GM13977 (cell line): ENCODE results near the gene UACA.
"Not testable (repeated sequence)": the region's sequence is repeated elsewhere in the genome, so short reads cannot be mapped to it uniquely, and the experiment has no call there.

ENCODE experiments used
- DNase-seq: peaks from one replicate; pipeline ENCODE4 v3.0.0; 2012; ENCODE audit warnings: low spot score
- in situ Hi-C: fragments of 300-500 bp; cut with MboI; formaldehyde crosslinking; loops from one replicate; pipeline ENCODE4 v1.12.0; 2022; ENCODE audit warnings: low sequenced_read_pairs, low pct_unique_long_range_greater_than_20kb, mixed read lengths, inconsistent platforms; ENCODE audit not compliant: unreplicated experiment
- TF ChIP-seq, protein P1 (sequence below): IDR thresholded peaks from 2 replicates; pipeline ENCODE4 v1.5.1; 2012; ENCODE audit warnings: mild to moderate bottlenecking, control low read depth; ENCODE audit not compliant: insufficient read depth; ENCODE audit errors: extremely low read depth, missing control alignments

UACA gene

DNA sequence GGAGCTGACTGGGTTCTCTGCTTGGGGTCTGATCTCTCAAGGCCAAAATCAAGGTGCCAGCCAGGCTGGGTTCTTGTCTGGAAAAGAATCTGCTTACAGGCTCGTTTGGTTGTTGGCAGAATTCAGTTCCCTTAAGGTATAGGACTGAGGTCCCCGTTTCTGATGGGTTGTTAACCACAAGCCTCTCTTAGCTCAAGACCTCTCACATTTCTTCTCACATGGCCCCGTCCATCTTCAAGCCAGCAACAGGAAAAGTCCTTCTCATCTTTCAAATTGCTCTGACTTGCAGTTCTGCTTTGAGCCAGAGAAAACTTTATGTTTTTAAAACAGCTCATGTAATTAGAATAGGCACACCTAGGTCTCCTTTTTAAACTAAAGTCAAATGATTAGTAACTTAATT is 20.4 kb downstream of the UACA start:
- TF ChIP-seq, protein P1, sequence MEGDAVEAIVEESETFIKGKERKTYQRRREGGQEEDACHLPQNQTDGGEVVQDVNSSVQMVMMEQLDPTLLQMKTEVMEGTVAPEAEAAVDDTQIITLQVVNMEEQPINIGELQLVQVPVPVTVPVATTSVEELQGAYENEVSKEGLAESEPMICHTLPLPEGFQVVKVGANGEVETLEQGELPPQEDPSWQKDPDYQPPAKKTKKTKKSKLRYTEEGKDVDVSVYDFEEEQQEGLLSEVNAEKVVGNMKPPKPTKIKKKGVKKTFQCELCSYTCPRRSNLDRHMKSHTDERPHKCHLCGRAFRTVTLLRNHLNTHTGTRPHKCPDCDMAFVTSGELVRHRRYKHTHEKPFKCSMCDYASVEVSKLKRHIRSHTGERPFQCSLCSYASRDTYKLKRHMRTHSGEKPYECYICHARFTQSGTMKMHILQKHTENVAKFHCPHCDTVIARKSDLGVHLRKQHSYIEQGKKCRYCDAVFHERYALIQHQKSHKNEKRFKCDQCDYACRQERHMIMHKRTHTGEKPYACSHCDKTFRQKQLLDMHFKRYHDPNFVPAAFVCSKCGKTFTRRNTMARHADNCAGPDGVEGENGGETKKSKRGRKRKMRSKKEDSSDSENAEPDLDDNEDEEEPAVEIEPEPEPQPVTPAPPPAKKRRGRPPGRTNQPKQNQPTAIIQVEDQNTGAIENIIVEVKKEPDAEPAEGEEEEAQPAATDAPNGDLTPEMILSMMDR, result no peak
- no peak for DNase-seq
- in situ Hi-C loops, result no loop called here

DNA sequence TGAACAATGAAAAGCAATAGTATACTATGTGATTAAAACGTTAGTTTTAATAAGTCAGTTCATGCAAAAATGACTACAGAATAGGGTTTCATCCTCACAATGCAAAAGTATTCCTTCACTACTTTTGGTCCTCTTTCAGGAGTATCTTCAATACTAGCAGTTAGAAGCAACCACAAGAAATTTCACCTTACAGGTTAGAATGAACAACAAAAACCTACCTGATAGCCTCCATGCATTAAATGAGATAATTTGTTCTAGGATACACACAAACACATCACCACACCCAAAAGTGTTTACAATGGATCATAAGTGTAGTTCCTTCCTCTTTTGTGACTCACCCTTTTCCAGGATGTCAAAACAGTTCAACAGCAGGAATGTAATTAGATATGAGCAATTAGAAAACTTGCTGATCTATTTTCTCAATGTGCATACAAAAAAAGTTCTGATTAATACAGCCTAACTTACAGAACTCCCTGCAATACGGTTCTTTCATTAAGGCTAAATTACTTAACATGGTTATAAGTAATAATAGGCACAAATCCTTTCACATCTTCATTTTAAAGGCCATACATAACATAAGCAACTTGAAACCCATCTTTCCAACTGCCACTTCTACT is 21.6 kb downstream of the UACA start:
- in situ Hi-C loops, result no loop called here
- DNase-seq, result no peak
- TF ChIP-seq, protein P1, result no peak

GRCh38 chr15:70741107-70741531 is 22.2 kb downstream of the UACA start:
- in situ Hi-C loops, result no loop called here
- TF ChIP-seq, protein P1, result no peak
- DNase-seq, result no peak

- DNase-seq, in situ Hi-C loops: not testable (repeated sequence)
These were observed 28.3 kb downstream of the UACA start for GRCh38 chr15:70735040-70735439.

GRCh38 chr15:70729164-70729563 is 34.2 kb downstream of the UACA start:
- in situ Hi-C loops, result no loop called here
- DNase-seq, result no peak
- TF ChIP-seq, protein P1, result no peak

- TF ChIP-seq, protein P1, result no peak
- DNase-seq, result no peak
- in situ Hi-C loops, result no loop called here
These were observed 36.6 kb downstream of the UACA start for GRCh38 chr15:70726753-70727152.

GRCh38 chr15:70723927-70724326 is 39.4 kb downstream of the UACA start:
- no peak for DNase-seq
- TF ChIP-seq, protein P1, result no peak
- in situ Hi-C loops, result loop anchor here (25.0 kb wide), 1 partner anchor 1237 kb away; no protein-coding TSS in a partner anchor
